ENCODE results near the gene KCNH2. TPM values are rescaled to one million over a fixed set of nuclear protein-coding genes. Genes with fewer than 3 reads are reported as not detected.
"Not testable (repeated sequence)": the region's sequence is repeated elsewhere in the genome, so short reads cannot be mapped to it uniquely, and the experiment has no call there.

Gene KCNH2
- total RNA-seq, 1 experiment from 2014 or later: 1.8 TPM

DNA sequence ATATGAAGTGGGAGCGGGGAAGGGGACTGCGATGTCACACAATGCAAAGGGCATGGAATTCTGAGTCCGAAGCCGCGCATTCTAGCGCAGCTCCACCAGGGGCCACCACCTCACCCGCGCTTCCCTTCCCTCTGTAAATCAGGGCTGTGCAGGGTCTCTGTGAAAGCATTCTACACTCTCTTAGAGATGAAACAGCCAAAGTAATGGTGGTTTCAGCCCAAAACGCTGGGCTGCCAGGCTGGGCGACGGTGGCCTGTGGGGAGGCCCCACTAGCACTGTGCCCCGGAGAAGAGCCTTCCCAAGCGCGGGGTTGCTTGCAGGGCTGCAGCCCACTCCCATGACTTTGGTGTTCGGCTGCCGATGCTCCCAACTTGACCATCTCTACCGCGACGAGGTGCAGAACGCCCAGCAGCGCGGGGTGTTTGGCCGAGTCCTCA is 34.8 kb upstream of the KCNH2 start:
- POLR2A ChIA-PET: interaction anchor here (0.6 kb wide), 1 partner anchor 21 kb away, joined by 7 read pairs; no protein-coding TSS in a partner anchor
- ATAC-seq: peak; percentile 47
- no TSS peak for BruUV-seq (replicated peaks)
- Histone ChIP-seq H3K4me3 (ENCODE audit: low read depth in 2 of 2, low read length in 2 of 2) (no peak overlapping the region; a peak in 1 of 4 replicates), H3K27ac (ENCODE audit: low read length) (no peak overlapping the region), H3K36me3 (ENCODE audit: control insufficient read depth, insufficient read depth, low read length) (no peaks in the 10 kb centered on the region), H3K4me1 (ENCODE audit: control insufficient read depth, insufficient read depth, low read length) (peaks cover 33% of the 10 kb centered on the region), H3K27me3 (ENCODE audit: control insufficient read depth, insufficient read depth, low read length) (no peaks in the 10 kb centered on the region), H3K9me3 (ENCODE audit: control insufficient read depth, insufficient read depth, low read depth, low read length) (no peaks in the 10 kb centered on the region)
- no peak for DNase-seq (ENCODE audit: low read depth, low spot score)
- CTCF ChIA-PET: no interaction called here
- in situ Hi-C loops (cut with HindIII; ENCODE audit: low pct_unique_long_range_greater_than_20kb, low sequenced_read_pairs) (no loop called here), intact Hi-C loops (cut with micrococcal nuclease; ENCODE audit: unreplicated experiment) (loop anchor here (2.0 kb wide), 1 partner anchor 98 kb away; no protein-coding TSS in a partner anchor)
- TF ChIP-seq, protein P1, sequence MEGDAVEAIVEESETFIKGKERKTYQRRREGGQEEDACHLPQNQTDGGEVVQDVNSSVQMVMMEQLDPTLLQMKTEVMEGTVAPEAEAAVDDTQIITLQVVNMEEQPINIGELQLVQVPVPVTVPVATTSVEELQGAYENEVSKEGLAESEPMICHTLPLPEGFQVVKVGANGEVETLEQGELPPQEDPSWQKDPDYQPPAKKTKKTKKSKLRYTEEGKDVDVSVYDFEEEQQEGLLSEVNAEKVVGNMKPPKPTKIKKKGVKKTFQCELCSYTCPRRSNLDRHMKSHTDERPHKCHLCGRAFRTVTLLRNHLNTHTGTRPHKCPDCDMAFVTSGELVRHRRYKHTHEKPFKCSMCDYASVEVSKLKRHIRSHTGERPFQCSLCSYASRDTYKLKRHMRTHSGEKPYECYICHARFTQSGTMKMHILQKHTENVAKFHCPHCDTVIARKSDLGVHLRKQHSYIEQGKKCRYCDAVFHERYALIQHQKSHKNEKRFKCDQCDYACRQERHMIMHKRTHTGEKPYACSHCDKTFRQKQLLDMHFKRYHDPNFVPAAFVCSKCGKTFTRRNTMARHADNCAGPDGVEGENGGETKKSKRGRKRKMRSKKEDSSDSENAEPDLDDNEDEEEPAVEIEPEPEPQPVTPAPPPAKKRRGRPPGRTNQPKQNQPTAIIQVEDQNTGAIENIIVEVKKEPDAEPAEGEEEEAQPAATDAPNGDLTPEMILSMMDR (IDR thresholded peaks at IDR 0.05): peak; percentile 85
- TF ChIP-seq POLR2AphosphoS5 (IDR thresholded peaks at IDR 0.05; ENCODE audit: low read depth, low read length): no peak

- no peak for DNase-seq (ENCODE audit: low read depth, low spot score)
- peaks cover 34% of the 10 kb centered on the region for H3K4me1 ChIP-seq (ENCODE audit: control insufficient read depth, insufficient read depth, low read length)
- no peak for TF ChIP-seq SIN3A (IDR thresholded peaks at IDR 0.05; ENCODE audit: borderline replicate concordance, insufficient read depth, low read depth, low read length)
- TF ChIP-seq, protein P1 (IDR thresholded peaks at IDR 0.05): no peak
- no peak for TF ChIP-seq TCF7L2 (IDR thresholded peaks at IDR 0.05; ENCODE audit: low read depth, low read length)
- TF ChIP-seq, protein P2, sequence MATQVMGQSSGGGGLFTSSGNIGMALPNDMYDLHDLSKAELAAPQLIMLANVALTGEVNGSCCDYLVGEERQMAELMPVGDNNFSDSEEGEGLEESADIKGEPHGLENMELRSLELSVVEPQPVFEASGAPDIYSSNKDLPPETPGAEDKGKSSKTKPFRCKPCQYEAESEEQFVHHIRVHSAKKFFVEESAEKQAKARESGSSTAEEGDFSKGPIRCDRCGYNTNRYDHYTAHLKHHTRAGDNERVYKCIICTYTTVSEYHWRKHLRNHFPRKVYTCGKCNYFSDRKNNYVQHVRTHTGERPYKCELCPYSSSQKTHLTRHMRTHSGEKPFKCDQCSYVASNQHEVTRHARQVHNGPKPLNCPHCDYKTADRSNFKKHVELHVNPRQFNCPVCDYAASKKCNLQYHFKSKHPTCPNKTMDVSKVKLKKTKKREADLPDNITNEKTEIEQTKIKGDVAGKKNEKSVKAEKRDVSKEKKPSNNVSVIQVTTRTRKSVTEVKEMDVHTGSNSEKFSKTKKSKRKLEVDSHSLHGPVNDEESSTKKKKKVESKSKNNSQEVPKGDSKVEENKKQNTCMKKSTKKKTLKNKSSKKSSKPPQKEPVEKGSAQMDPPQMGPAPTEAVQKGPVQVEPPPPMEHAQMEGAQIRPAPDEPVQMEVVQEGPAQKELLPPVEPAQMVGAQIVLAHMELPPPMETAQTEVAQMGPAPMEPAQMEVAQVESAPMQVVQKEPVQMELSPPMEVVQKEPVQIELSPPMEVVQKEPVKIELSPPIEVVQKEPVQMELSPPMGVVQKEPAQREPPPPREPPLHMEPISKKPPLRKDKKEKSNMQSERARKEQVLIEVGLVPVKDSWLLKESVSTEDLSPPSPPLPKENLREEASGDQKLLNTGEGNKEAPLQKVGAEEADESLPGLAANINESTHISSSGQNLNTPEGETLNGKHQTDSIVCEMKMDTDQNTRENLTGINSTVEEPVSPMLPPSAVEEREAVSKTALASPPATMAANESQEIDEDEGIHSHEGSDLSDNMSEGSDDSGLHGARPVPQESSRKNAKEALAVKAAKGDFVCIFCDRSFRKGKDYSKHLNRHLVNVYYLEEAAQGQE (IDR thresholded peaks at IDR 0.05; ENCODE audit: insufficient read depth in 1 of 2, low read depth in 2 of 2, low read length in 1 of 2): no peak
- no peak for TF ChIP-seq POLR2AphosphoS5 (IDR thresholded peaks at IDR 0.05; ENCODE audit: low read depth, low read length)
- 0 out of 2 replicates have a peak overlapping the region, but pooled peaks have one; percentile 17 for H3K27ac ChIP-seq (ENCODE audit: low read length)
- H3K9me3 ChIP-seq (ENCODE audit: control insufficient read depth, insufficient read depth, low read depth, low read length): no peaks in the 10 kb centered on the region
- no peak for ATAC-seq
- in situ Hi-C loops (cut with HindIII; ENCODE audit: low pct_unique_long_range_greater_than_20kb, low sequenced_read_pairs) (no loop called here), intact Hi-C loops (cut with micrococcal nuclease; ENCODE audit: unreplicated experiment) (loop anchor here (2.0 kb wide), 1 partner anchor 99 kb away; no protein-coding TSS in a partner anchor)
- POLR2A ChIA-PET: interaction anchor here (0.6 kb wide), 1 partner anchor 21 kb away, joined by 7 read pairs; no protein-coding TSS in a partner anchor
- H3K36me3 ChIP-seq (ENCODE audit: control insufficient read depth, insufficient read depth, low read length): no peaks in the 10 kb centered on the region
- no peaks in the 10 kb centered on the region for H3K27me3 ChIP-seq (ENCODE audit: control insufficient read depth, insufficient read depth, low read length)
- CTCF ChIA-PET: no interaction called here
- BruUV-seq (replicated peaks): no TSS peak
- H3K4me3 ChIP-seq (ENCODE audit: low read depth in 2 of 2, low read length in 2 of 2): no peak overlapping the region
Observed at GRCh38 chr7:151012031-151012692, 34.0 kb upstream of the KCNH2 start.

- intact Hi-C loops (cut with micrococcal nuclease; ENCODE audit: unreplicated experiment): loop anchor here (2.0 kb wide), 1 partner anchor 99 kb away; no protein-coding TSS in a partner anchor
- BruUV-seq (replicated peaks); H3K27me3 ChIP-seq (ENCODE audit: control insufficient read depth, insufficient read depth, low read length); POLR2A ChIA-PET; CTCF ChIA-PET; H3K36me3 ChIP-seq (ENCODE audit: control insufficient read depth, insufficient read depth, low read length); in situ Hi-C loops (cut with HindIII; ENCODE audit: low pct_unique_long_range_greater_than_20kb, low sequenced_read_pairs); ATAC-seq; H3K9me3 ChIP-seq (ENCODE audit: control insufficient read depth, insufficient read depth, low read depth, low read length); DNase-seq (ENCODE audit: low read depth, low spot score); H3K4me3 ChIP-seq (ENCODE audit: low read depth in 2 of 2, low read length in 2 of 2): not testable (repeated sequence)
- Histone ChIP-seq H3K4me1 (ENCODE audit: control insufficient read depth, insufficient read depth, low read length) (peaks cover 34% of the 10 kb centered on the region), H3K27ac (ENCODE audit: low read length) (0 out of 2 replicates have a peak overlapping the region, but pooled peaks have one; percentile 17)
Observed at GRCh38 chr7:151011616-151012015, 33.5 kb upstream of the KCNH2 start.
